Transverse colon (tissue), 4 donors: ENCODE data around the gene SYCE1. TPM values are rescaled to one million over a fixed set of nuclear protein-coding genes. Genes with fewer than 3 reads are reported as not detected.
A peak's percentile ranks its signal among the peaks of the same experiment; 100 is the strongest.
"Not testable (repeated sequence)": the region's sequence is repeated elsewhere in the genome, so short reads cannot be mapped to it uniquely, and the experiment has no call there.

Experiments
- DNase-seq: peaks from one replicate; pipeline ENCODE4 v3.0.0-alpha.2; 2019
- H3K27ac ChIP-seq, 4 donors: fragments of 200-600 bp; sonication (generic); 2 replicates each; pipeline ENCODE4 v1.5.1; 2016 to 2018; ENCODE audit warnings: inconsistent platforms in 4 of 4
- H3K27me3 ChIP-seq: fragments of 200-600 bp; sonication (generic); 2 replicates; pipeline ENCODE4 v1.5.1; 2017; ENCODE audit warnings: inconsistent platforms
- H3K36me3 ChIP-seq, 4 donors: fragments of 200-600 bp; sonication (generic); 2 replicates each; pipeline ENCODE4 v1.5.1; 2017 to 2019; ENCODE audit warnings: inconsistent platforms in 4 of 4
- H3K4me1 ChIP-seq, 4 donors: fragments of 200-600 bp; sonication (generic); 2 replicates each; pipeline ENCODE4 v1.5.1; 2017 to 2020; ENCODE audit warnings: inconsistent platforms in 4 of 4
- H3K4me3 ChIP-seq, 4 donors: fragments of 200-600 bp; sonication (generic); 1 replicate in 1 of 4; 2 replicates in 3 of 4; pipeline versions ENCODE4 v1.5.1 to v1.6.1; 2017 to 2019; ENCODE audit warnings: inconsistent platforms in 4 of 4
- H3K9me3 ChIP-seq, 2 donors: fragments of 200-600 bp; sonication (generic); 2 replicates each; pipeline ENCODE4 v1.5.1; 2017 to 2019; ENCODE audit warnings: inconsistent platforms in 2 of 2
- CTCF ChIP-seq, 5 experiments: fragments of 200-600 bp in 3 of 5; fragments of 450-650 bp in 2 of 5; sonication (generic) in 3 of 5; IDR thresholded peaks; 1 replicate in 2 of 5; 2 replicates in 3 of 5; pipeline ENCODE4 v1.5.1; 2016 to 2017; ENCODE audit warnings: antibody characterized with exemption in 5 of 5, inconsistent platforms in 3 of 5, mild to moderate bottlenecking in 2 of 5, moderate library complexity in 1 of 5
- EP300 ChIP-seq: sonication (generic); formaldehyde crosslinking; IDR thresholded peaks from one replicate; pipeline ENCODE4 v1.6.1; 2017; ENCODE audit warnings: antibody characterized with exemption, low read depth
- POLR2A ChIP-seq: fragments of 450-650 bp; IDR thresholded peaks from one replicate; pipeline ENCODE4 v1.6.1; 2016; ENCODE audit warnings: antibody characterized with exemption, mild to moderate bottlenecking, moderate library complexity
- POLR2AphosphoS5 ChIP-seq, 3 donors: sonication (generic); formaldehyde crosslinking; IDR thresholded peaks; one replicate each; pipeline ENCODE4 v1.6.1; 2016; ENCODE audit warnings: antibody characterized with exemption in 3 of 3
- WGBS, 2 donors: methylation state at CpG; one replicate each; pipeline ENCODE4 v1.1.5; 2018; ENCODE audit warnings: low coverage in 1 of 2; 5-methylcytosine and 5-hydroxymethylcytosine counted together
- in situ Hi-C, 4 donors: fragments of 200-750 bp; cut with MboI; loops; one replicate each; pipeline versions ENCODE4 v1.15.0 to v1.15.1; 2017; ENCODE audit warnings: low sequenced_read_pairs in 3 of 4, low pct_ligation_motif_present in 1 of 4, low pct_unique_long_range_greater_than_20kb in 1 of 4
- intact Hi-C: fragments of 100-400 bp; cut with DNase I; formaldehyde crosslinking; loops from one replicate; pipeline ENCODE4 v1.15.1; 2023; ENCODE audit warnings: low total_unique reads
- total RNA-seq, 4 donors: library from RNA; depleted of rRNA; stranded (reverse); fragments of >200 nt; gene quantifications; one replicate each; pipeline ENCODE4 v1.1.0, GENCODE V29; 2016

Gene SYCE1
- total RNA-seq, 4 donors from 2014 or later, result 2.3 TPM; not detected in 3

GRCh38 chr10:133520193-133520738 lies 45.1 kb downstream of the SYCE1 start:
- peak overlapping the region; percentile 17 to 50 (median 31) for H3K4me3 ChIP-seq
- intact Hi-C loops (no loop called here), in situ Hi-C loops (no loop called here)
- TF ChIP-seq POLR2AphosphoS5 (IDR thresholded peaks at IDR 0.05) (peak in 1 of 3 donors; percentile 14), EP300 (no peak), CTCF (IDR thresholded peaks at IDR 0.05) (peak; percentile 57 to 93 (median 86))
- H3K27ac ChIP-seq, result peak overlapping the region in 2 of 4 donors; percentile 26 to 49
- H3K9me3 ChIP-seq, result peaks cover 14% of the 10 kb centered on the region in 2 donors
- peak; percentile 89 for DNase-seq
- 10% methylated on average over 14 of the region's 33 CpGs; no CpG with 5 or more reads in 1 of the 2 donors for WGBS, 2 donors
- H3K27me3 ChIP-seq, result peaks cover 5% of the 10 kb centered on the region
- no peaks in the 10 kb centered on the region for H3K36me3 ChIP-seq
- H3K4me1 ChIP-seq, result peaks cover 0 to 9% (median 4%) of the 10 kb centered on the region in 4 donors

- in situ Hi-C loops, intact Hi-C loops, H3K36me3 ChIP-seq, H3K9me3 ChIP-seq, H3K4me1 ChIP-seq, H3K27me3 ChIP-seq, DNase-seq, H3K4me3 ChIP-seq, H3K27ac ChIP-seq: not testable (repeated sequence)
- WGBS, 2 donors, result 69 to 70% methylated on average over 2 to 5 of the region's 5 CpGs
These were observed 46.9 kb downstream of the SYCE1 start for GRCh38 chr10:133518517-133518916.

DNA sequence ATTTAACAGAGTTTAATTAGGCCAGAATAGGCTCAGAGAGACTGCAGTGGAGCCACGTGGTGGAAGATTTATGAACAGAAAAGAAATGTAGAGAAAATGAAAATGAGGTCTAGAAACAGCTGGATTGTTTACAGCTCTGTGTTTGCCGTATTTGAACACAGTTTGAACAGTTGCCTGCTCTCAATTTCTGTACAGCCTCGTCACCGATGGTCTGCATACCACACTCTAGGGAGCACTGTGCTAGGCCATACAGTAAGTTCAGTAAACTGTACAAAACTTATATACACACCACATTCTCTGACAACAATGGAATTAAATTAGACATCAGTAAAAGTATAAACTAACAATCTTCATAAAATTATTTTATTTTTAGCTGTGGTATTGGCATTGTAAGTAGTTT lies 49.3 kb downstream of the SYCE1 start:
- no peak for TF ChIP-seq EP300
- TF ChIP-seq POLR2AphosphoS5 (IDR thresholded peaks at IDR 0.05), result no peak
- no peak for TF ChIP-seq POLR2A
- no peak for TF ChIP-seq CTCF (IDR thresholded peaks at IDR 0.05)
- in situ Hi-C loops, result no loop called here
- H3K4me3 ChIP-seq, result no peak overlapping the region
- H3K4me1 ChIP-seq, result peaks cover 0 to 9% (median 4%) of the 10 kb centered on the region in 4 donors
- DNase-seq, result no peak
- H3K27me3 ChIP-seq, result peaks cover 5% of the 10 kb centered on the region
- WGBS, 2 donors, result 54 to 59% methylated on average over 4 of the region's 4 CpGs
- H3K36me3 ChIP-seq, result no peaks in the 10 kb centered on the region
- no peak overlapping the region for H3K27ac ChIP-seq
- peaks cover 0 to 4% of the 10 kb centered on the region in 2 donors for H3K9me3 ChIP-seq
- intact Hi-C loops, result no loop called here

GRCh38 chr10:133515471-133515870 lies 49.9 kb downstream of the SYCE1 start:
- in situ Hi-C loops, result no loop called here
- Histone ChIP-seq H3K4me3 (no peak overlapping the region), H3K27ac (no peak overlapping the region), H3K4me1 (peaks cover 0 to 6% (median 3%) of the 10 kb centered on the region in 4 donors), H3K27me3 (peaks cover 5% of the 10 kb centered on the region), H3K36me3 (no peaks in the 10 kb centered on the region), H3K9me3 (peaks cover 0 to 4% of the 10 kb centered on the region in 2 donors)
- TF ChIP-seq CTCF (IDR thresholded peaks at IDR 0.05) (no peak), POLR2A (no peak), EP300 (no peak), POLR2AphosphoS5 (IDR thresholded peaks at IDR 0.05) (no peak)
- no peak for DNase-seq
- intact Hi-C loops, result no loop called here
- WGBS, 2 donors, result 75 to 78% methylated on average over 4 of the region's 4 CpGs

DNA sequence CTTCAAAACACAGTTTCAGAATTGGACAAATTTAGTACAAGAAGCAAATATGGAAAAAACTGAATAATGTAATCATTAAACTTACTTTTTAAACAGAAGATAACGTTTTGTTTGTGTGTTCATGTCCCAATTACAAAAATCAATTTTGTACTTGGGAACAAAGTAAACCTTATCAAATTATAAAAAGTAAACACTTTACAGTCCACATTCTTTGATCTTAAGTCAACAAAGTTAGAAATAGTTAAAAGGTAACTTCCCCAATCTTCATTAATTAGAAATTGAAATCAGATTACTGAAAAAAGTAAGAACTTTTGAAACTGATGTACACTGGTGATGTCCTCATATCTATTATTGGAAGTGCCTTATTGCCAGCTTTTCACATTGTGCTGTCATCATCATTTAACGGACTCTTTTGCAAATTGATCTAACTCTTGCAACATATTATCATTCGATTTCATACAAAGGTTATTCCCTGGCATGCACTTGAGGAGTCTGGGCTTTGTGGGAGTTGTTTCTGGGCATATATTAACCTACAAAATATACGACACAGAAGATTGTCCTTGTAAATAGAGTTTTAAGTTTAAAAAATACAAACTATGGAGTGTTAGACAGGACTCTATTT lies 53.4 kb downstream of the SYCE1 start:
- H3K4me3 ChIP-seq, result no peak overlapping the region
- no peaks in the 10 kb centered on the region for H3K27me3 ChIP-seq
- H3K36me3 ChIP-seq, result no peaks in the 10 kb centered on the region
- intact Hi-C loops, result no loop called here
- in situ Hi-C loops, result no loop called here
- H3K27ac ChIP-seq, result no peak overlapping the region
- no peak for DNase-seq
- TF ChIP-seq EP300 (no peak), POLR2A (no peak), CTCF (IDR thresholded peaks at IDR 0.05) (no peak), POLR2AphosphoS5 (IDR thresholded peaks at IDR 0.05) (no peak)
- WGBS, 2 donors, result 53 to 55% methylated on average over 4 of the region's 4 CpGs
- no peaks in the 10 kb centered on the region for H3K4me1 ChIP-seq
- no peaks in the 10 kb centered on the region for H3K9me3 ChIP-seq
